ENCODE results near the gene ZNF253.
"Not testable (repeated sequence)": the region's sequence is repeated elsewhere in the genome, so short reads cannot be mapped to it uniquely, and the experiment has no call there.

Gene ZNF253

DNA sequence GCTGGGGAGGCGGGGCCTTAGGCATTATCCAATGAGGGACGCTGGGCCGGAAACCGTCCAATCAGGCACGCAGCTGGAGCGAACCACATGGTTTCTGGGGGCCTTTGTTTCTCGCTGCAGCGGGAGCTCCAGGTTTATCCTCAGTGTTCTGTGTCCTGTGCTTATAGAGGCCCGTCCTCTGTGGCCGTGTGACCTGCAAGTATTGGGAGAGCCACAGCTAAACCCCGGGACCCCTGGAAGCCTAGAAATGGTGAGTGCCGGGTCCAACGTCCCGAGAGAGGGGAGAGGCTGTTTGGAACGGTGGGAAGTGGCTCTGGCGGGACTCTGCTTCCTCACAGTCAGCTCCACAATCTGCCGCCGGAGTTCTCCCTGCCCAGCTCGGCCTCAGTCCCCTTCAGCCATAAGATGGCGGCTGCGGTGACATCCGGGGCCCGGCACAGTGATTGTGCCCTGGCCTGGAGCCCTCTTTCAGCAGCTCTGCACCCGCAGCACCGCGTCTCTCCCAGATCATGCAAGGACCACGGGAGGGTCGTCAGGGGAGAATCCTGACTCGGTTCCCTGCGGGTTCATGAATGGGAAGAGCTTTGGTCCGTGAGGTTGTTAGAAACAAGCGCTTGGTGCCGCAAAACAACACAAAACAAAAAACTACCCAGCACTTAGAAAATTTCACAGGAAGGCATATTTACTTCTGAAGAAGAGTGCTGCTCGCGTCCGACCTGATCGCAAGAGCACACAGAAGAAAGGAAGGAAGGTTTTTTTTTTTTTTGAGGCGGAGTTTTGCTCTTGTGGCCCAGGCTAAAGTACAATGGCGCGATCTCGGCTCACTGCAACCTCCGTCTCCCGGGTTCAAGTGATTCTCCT lies at the start of gene ZNF253:
TSS of gene ZNF253 (plus strand) at position 133 of the 861 bp plus-strand sequence. CDS start at position 248, 115 bp downstream.
- DNase-seq: peak; percentile 88 to 91

DNA sequence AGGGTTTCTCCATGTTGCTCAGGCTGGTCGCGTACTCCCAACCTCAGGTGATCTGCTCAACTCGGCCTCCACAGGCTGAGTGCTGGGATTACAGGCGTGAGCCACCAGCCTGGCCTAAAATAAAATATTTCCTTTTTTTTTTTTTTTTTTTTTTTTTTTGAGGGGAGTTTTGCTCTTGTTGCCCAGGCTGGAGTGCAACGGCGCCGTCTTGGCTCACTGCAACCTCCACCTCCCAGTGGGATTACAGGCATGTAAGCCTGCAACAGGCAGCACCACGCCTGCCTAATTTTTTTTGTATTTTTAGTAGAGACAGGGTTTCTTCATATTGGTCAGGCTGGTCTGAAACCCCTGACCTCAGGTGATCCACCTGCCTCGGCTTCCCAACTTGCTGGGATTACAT lies 49.0 kb upstream of the ZNF253 start:
- no peak for DNase-seq

- peak; percentile 22 to 29 for DNase-seq
Observed at GRCh38 chr19:19817357-19817756, 48.3 kb upstream of the ZNF253 start.

GRCh38 chr19:19820774-19821320 lies 44.8 kb upstream of the ZNF253 start:
- DNase-seq: no peak

GRCh38 chr19:19821366-19821951 lies 44.2 kb upstream of the ZNF253 start, which contains the start of gene ZNF506:
Gene ZNF506 (minus strand): TSS chr19:19821750. CDS start chr19:19821603, 147 bp downstream.
- DNase-seq: peak; percentile 91 to 92

DNA sequence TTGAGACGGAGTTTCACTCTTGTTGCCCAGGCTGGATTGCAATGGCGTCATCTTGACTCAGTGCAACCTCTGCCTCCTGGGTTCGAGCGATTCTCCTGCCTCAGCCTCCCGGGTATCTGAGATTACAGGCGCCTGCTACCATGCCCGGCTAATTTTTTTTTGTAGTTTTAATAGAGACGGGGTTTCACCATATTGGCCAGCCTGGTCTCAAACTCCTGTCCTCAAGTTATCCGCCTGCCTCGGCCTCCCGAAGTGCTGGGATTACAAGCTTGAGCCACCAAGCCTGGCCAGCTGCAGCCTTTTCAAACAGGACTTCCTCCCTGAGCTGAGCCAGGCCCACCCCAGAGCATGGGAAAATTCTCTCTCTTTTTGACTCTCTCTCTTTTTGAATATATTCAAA lies 43.7 kb upstream of the ZNF253 start:
- peak in 1 of 2 donors; percentile 7 for DNase-seq

GRCh38 chr19:19823916-19824315 lies 41.8 kb upstream of the ZNF253 start:
- DNase-seq: no peak

- DNase-seq: no peak
Observed at GRCh38 chr19:19826875-19827274, 38.8 kb upstream of the ZNF253 start.

DNA sequence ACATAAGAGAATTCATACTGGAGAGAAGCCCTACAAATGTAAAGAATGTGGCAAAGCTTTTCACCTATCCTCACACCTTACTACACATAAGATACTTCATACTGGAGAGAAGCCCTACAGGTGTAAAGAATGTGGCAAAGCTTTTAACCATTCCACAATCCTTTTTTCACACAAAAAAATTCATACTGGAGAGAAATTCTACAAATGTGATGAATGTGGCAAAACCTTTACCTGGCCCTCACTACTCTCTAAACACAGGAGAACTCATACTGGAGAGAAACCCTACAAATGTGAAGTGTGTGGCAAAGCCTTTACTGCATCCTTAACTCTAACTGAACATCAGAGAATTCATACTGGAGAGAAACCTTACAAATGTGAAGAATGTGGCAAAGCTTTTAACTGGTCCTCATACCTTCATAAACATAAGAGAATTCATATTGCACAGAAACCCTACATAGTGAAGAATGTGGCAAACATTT lies 30.1 kb upstream of the ZNF253 start:
- DNase-seq: no peak

DNA sequence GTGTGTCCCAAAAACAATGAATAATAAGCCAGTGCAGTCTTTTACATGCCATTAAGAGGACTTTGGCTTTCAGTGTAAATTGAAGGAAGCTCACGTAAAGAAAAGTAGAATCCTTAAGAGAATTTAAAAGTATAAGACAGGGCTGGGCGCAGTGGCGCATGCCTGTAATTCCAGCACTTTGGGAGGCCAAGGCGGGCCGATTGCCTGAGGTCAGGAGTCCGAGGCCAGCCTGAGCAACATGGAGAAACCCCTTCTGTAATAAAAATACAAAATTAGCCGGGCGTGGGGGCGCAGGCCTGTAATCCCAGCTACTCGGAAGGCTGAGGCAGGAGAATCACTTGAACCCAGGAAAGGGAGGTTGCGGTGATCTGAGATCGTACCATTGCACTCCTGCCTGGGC lies 17.9 kb upstream of the ZNF253 start:
- DNase-seq: no peak

DNA sequence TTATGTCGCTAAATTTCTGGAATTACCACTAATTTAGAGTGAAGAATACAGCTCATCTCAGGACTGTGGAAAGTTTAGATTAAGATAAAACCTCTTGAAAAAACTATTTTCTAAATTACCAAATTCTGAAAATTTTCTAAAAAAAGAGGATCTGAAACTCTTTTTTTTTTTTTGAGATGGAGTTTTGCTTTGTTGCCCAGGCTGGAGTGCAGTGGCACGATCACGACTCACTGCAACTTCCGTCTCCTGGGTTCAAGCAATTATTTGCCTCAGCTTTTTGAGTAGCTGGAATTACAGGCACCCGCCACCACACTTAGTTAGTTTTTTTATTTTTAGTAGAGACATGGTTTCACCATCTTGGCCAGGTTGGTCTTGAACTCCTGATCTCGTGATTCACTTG lies 16.6 kb upstream of the ZNF253 start:
- DNase-seq: no peak

- DNase-seq: not testable (repeated sequence)
Observed at GRCh38 chr19:19851740-19852139, 13.9 kb upstream of the ZNF253 start.

GRCh38 chr19:19858751-19859150 lies 6.9 kb upstream of the ZNF253 start:
- DNase-seq: no peak

- DNase-seq: peak in 1 of 2 donors; percentile 38
Observed at GRCh38 chr19:19860756-19861390, 4.8 kb upstream of the ZNF253 start.

GRCh38 chr19:19866611-19867248 lies 1.0 kb downstream of the ZNF253 start:
- peak; percentile 28 to 38 for DNase-seq

DNA sequence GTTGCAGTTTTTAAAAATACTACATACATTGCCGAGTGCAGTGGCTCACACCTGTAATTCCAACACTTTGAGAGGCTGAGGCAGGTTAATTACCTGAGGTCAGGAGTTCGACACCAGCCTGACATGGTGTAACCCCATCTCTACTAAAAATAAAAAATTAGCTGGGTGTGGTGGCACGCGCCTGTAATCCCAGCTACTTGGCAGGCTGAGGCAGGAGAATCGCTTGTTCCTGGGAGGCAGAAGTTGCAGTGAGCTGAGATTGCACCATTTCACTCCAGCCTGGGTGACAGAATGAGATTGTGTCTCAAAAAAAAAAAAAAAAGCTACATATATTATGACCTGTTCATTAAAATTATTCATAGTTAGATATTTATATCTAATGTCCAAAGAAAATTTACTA lies 4.4 kb downstream of the ZNF253 start:
- not testable (repeated sequence) for DNase-seq

GRCh38 chr19:19871932-19872331 lies 6.2 kb downstream of the ZNF253 start:
- no peak for DNase-seq

- no peak for DNase-seq
Observed at GRCh38 chr19:19873381-19873780, 7.7 kb downstream of the ZNF253 start.

- DNase-seq: no peak
Observed at GRCh38 chr19:19877724-19878123, 12.0 kb downstream of the ZNF253 start.

DNA sequence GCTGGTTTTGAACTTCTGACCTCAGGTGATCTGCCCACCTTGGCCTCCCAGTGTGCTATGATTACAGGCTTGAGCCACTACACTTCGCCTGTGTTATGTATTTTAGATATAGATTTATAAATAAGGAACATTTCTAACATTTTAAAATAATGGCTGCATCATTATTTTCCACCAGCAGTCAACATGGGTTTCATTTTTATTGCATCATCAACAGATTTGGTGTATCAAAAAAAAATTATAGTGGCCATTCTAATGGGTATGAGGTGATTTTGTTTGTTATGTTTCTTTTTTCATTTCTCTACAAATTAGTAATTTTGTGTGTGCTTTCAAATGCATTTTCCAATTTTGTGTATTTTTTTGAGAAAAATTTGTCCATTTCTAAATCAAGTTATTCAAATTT lies 18.9 kb downstream of the ZNF253 start:
- DNase-seq: no peak

DNA sequence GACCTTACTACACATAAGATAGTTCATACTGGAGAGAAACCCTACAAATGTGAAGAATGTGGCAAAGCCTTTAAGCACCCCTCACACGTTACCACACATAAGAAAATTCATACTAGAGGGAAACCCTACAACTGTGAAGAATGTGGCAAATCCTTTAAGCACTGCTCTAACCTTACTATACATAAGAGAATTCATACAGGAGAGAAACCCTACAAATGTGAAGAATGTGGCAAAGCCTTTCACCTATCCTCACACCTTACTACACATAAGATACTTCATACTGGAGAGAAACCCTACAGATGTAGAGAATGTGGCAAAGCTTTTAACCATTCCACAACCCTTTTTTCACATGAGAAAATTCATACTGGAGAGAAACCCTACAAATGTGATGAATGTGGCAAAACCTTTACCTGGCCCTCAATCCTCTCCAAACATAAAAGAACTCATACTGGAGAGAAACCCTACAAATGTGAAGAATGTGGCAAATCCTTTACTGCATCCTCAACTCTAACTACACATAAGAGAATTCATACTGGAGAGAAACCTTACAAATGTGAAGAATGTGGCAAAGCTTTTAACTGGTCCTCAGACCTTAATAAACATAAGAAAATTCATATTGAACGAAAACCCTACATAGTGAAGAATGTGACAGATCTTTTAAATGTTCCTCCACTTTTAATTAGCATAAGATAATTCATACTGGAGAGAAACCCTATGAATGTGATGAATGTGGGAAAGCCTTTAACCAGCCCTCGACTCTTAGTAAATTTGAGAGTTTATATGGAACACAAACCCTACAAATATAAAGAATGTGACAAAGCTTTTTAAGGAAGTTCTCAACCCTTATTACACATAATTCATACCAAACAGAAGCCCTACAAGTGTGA lies 26.6 kb downstream of the ZNF253 start:
- not testable (repeated sequence) for DNase-seq

All from stimulated activated CD4-positive, alpha-beta T cell treated with anti-CD3 and anti-CD28 coated beads, Interleukin-2, amount 100 ng/mL, for 48 hours (primary cell).